H1 (cell line): ENCODE results near the gene ANKS1A. TPM values are rescaled to one million over a fixed set of nuclear protein-coding genes. Genes with fewer than 3 reads are reported as not detected.

Source experiments
- KDM1A ChIP-seq: fragments of 200-600, 300-600 bp; sonication (generic); IDR thresholded peaks from 2 replicates; pipeline ENCODE4 v1.7.1; 2016; ENCODE audit warnings: mild to moderate bottlenecking, low read length, borderline replicate concordance
- RAD21 ChIP-seq, 2 experiments: IDR thresholded peaks in 1 of 2; conservative IDR thresholded peaks in 1 of 2; 2 replicates each; pipeline ENCODE4 v1.6.1; 2011; ENCODE audit warnings: low read depth in 2 of 2, low read length in 2 of 2, improper control_type of control experiment in 1 of 2, inconsistent platforms in 1 of 2, mild to moderate bottlenecking in 1 of 2, moderate library complexity in 1 of 2
- polyA plus RNA-seq, 7 experiments: library from polyadenylated mRNA; depleted of rRNA in 3 of 7; stranded (reverse) in 5 of 7; unstranded in 2 of 7; fragments of >200 nt in 5 of 7; fragments of 200-250 nt in 2 of 7; gene quantifications; 1 replicate in 5 of 7; 2 replicates in 1 of 7; 4 replicates in 1 of 7; pipeline versions ENCODE4 v1.2.1 to v1.2.3, GENCODE V29; 2011 to 2013; ENCODE audit warnings: missing spikeins in 2 of 7, mixed read lengths in 2 of 7
- total RNA-seq: library from RNA; stranded (reverse); fragmentation: NEBNext Ultra II Directional; extraction: Animal tissue kit (Norgen Biotek cat#: 25700); gene quantifications from 2 replicates; pipeline ENCODE4 v1.2.1, GENCODE V29; 2021

Gene ANKS1A
- total and polyA plus RNA-seq, 2 of the 8 experiments (the other 6 are each of a cell fraction or from before 2014, with no cell fraction given): 9.8 to 30.9 TPM

GRCh38 chr6:34973547-34974248, 84.6 kb downstream of the ANKS1A start (continued):
- TF ChIP-seq RAD21 (IDR thresholded peaks at IDR 0.05 in 1 of 2, conservative IDR thresholded peaks at IDR 0.05 in 1 of 2; ENCODE audit: low read depth in 2 of 2, low read length in 2 of 2) (peak; percentile 25 to 46; a peak in 3 of 4 replicates), KDM1A (no peak)
